GM12801 (cell line): ENCODE measurements around the gene IBA57.

Experiments
- TF ChIP-seq, protein P1 (sequence below): IDR thresholded peaks from one replicate; pipeline ENCODE4 v1.5.1; 2011; ENCODE audit warnings: control low read depth; ENCODE audit not compliant: insufficient read length; ENCODE audit errors: extremely low read depth

IBA57 gene

DNA sequence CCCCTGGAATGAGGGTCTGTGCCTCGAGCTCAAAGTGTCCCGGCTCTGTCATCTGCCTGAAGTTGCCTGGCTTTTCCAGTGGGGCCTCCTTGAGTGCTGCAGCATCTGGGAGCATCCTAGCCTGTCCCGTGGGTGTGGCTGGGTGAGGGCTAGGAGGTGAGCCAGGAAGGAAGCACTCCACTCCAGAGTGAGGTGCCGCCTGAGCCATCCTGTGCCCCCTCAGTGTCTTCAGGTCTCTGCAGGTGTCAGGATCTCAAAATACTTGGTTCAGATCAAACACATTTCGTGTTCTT, 11.5 kb downstream of the IBA57 start:
- TF ChIP-seq, protein P1, sequence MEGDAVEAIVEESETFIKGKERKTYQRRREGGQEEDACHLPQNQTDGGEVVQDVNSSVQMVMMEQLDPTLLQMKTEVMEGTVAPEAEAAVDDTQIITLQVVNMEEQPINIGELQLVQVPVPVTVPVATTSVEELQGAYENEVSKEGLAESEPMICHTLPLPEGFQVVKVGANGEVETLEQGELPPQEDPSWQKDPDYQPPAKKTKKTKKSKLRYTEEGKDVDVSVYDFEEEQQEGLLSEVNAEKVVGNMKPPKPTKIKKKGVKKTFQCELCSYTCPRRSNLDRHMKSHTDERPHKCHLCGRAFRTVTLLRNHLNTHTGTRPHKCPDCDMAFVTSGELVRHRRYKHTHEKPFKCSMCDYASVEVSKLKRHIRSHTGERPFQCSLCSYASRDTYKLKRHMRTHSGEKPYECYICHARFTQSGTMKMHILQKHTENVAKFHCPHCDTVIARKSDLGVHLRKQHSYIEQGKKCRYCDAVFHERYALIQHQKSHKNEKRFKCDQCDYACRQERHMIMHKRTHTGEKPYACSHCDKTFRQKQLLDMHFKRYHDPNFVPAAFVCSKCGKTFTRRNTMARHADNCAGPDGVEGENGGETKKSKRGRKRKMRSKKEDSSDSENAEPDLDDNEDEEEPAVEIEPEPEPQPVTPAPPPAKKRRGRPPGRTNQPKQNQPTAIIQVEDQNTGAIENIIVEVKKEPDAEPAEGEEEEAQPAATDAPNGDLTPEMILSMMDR = no peak

DNA sequence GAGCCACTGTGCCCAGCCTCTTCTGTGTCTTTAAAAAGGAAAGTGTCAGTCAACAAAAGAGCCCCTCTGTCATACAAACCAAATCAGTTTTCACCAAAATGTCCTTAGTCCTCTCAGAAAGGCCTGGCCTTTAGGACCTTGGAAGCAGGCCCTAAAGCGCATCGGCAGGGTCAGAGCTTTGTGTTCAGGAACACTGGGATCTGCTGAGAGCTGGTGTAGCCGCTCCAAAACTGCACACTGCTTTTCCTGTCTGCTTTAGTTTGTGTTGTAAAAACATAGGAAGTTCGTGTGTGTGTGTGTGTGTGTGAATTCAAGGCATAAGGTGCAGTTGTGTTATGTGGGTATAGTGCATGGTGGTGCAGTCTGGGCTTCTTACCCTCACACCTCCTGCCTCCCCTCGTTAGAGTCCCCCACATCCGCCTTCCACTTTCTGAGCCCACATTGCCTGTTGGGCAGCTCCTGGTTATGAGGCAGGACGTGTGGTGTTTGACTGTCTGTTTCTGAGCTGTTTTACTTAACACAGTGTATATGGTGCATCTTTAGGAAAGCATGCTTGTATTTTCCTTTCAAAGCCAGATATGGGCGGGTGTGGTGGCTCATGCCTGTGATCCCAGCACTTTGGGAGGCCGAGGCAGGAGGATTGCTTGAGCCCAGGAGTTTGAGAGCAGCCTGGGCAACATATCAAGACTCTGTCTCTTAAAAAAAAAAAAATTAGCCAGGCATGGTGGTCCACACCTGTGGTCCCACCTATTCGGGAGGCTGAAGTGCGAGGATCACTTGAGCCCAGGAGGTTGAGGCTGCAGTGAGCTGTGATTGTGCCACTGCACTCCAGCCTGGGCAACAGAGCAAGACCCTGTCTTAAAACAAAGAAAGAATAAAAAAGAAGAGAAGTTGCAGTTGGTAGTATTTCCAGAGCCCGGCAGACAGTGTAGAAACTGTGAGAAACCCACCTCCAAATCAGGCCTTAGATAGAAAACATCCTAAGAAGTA, 12.4 kb downstream of the IBA57 start:
- TF ChIP-seq, protein P1 = no peak

DNA sequence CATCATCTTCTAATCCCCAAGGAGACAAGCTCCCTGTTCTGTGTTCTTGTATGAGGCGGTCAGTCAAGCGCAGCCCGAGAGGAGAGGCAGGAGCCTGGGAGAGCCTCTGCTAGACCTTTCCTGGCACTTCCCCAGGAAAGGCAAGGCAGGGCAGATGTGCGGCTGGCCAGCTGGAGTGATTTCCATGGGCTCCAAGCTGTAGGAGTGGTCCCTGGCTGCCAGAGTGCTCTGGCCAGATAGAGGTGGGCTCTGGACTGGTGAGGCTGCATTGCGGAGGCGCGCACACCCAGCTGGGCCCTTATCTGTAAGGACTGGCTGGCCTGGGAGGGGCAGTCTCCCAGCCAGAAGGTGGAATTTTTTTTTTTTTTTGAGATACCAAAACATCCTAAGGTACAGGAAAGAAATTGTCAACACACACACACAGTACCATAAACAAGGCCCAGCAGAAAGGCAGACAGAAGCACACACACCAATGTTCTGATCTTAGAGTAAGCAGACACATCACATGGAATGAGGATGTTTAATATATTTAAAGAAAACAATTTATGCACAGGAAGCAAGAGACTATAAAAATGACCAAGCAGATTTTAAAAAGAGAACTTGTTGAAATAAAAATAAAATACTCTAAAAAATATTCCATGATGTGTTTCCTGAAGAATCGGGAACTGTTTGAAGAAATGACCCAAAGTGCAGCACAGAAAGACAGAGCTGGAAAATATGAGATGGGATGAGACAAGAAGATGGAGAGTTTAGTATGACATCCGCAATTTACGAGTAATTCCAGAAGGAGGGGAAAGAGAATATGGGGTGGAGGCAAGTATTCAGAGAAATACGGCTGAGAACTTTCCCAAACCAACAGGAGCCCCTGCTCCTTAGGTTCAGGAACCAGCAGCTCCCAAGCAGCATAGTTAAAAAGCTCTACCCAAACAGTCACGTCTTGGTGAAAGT, 13.4 kb downstream of the IBA57 start:
- TF ChIP-seq, protein P1 = no peak

DNA sequence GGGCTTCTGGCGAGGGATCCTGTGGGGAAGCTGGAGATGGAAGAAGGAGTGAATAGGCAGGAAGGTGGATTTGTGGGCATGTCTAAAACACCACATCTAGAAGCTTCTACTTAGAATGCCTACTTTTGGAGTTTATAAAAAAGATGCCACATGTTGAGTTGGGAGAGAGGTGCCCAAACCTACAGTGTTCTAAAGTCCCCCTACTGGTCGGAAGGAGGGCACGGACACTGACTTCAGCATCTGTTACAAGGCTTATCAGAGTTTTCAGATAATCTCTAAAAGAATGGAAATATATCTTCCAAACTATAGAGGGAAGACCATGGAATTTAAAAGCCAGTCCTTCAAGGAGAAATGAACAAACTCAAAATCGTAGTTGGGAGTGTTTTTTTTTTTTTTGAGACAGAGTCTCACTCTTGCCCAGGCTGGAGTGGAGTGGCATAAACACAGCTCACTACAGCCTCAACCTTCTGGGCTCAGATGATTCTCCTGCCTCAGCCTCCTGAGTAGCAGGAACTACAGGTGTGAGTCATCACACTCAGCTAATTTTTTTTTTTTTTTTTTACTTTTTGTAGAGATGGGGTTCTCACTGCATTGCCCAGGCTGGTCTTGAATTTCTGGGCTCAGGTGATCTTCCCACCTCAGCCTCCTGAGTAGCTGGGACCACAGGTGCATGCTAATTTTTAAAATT, 14.8 kb downstream of the IBA57 start:
- TF ChIP-seq, protein P1 = no peak

DNA sequence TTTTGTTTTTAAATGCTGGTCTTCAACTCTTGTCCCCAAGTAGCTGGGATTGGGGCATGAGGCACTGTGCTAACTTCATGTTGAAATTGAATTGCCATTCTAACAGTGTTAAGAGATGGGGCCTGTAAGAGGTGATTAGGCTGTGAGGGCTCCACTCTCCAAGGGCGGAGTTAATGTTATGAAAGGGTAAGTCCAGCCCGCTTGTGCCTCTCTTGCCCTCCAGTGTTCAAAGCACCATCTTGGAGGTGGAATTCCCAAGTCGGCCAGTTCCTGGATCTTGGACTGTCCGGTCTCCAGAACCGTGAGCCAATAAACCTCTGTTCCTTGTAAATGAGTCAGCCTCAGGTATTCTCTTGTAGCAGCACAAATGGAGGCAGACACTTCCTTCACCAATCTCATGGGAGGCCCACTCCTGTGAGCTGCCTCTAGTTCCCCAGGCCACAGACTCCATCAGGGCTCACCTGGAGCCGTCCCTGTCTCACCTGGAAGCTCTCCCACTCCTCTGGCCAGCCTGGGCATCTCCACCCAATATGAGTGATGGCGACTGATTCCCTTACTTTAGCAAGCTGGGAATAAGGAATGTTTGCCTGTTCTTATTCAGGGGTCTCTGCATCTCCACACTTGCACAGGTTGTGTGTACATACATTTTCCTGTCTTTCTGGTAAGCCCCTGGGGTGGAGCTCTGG, 15.5 kb downstream of the IBA57 start:
- TF ChIP-seq, protein P1 = no peak

DNA sequence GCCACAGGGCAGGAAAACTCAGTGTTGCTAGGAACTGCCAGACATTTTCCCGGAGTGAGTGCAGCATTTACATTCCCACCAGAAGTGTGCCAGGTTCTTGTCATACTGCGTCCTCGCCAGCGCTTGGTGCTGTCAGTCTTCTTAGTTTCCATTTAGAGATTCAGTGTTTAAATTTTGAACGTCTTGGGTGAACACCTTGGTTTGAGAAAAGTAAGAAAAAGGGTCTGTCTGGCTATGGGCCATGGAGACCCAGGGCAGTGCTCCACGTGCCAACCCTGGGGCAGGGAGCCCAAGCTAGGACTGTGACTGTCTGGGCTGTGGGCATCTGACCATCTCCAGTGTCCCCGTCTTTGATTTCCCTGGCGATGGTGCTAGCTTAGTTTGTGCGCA, 16.0 kb downstream of the IBA57 start:
- TF ChIP-seq, protein P1 = no peak
